HFF-Myc (cell line): ENCODE results near the gene WDR93.
A peak's percentile ranks its signal among the peaks of the same experiment; 100 is the strongest.

ENCODE experiments used
- DNase-seq: peaks from one replicate; pipeline ENCODE4 v3.0.0-alpha.2; 2011; ENCODE audit warnings: low read depth; ENCODE audit errors: extremely low read depth
- H3K4me3 ChIP-seq: replicated peaks from 2 replicates; pipeline ENCODE4 v1.5.1; 2011; ENCODE audit warnings: low read depth, mild to moderate bottlenecking, control low read depth, low read length
- CTCF ChIP-seq: IDR thresholded peaks from 2 replicates; pipeline ENCODE4 v1.5.1; 2012; ENCODE audit warnings: mild to moderate bottlenecking, low read depth, low read length, control low read depth; ENCODE audit errors: missing control alignments

Gene WDR93

GRCh38 chr15:89756897-89757296 is 66.3 kb downstream of the WDR93 start:
- no peak for TF ChIP-seq CTCF
- H3K4me3 ChIP-seq = no peak overlapping the region
- DNase-seq = no peak

GRCh38 chr15:89758283-89758682 is 67.7 kb downstream of the WDR93 start:
- H3K4me3 ChIP-seq = no peak overlapping the region
- no peak for DNase-seq
- no peak for TF ChIP-seq CTCF

- no peak for DNase-seq
- no peak overlapping the region for H3K4me3 ChIP-seq
- TF ChIP-seq CTCF = no peak
Measured at GRCh38 chr15:89758981-89759380, 68.4 kb downstream of the WDR93 start.

GRCh38 chr15:89759835-89760234 is 69.2 kb downstream of the WDR93 start:
- TF ChIP-seq CTCF = no peak
- H3K4me3 ChIP-seq = no peak overlapping the region
- DNase-seq = no peak

GRCh38 chr15:89760303-89761008 is 69.8 kb downstream of the WDR93 start:
- no peak overlapping the region for H3K4me3 ChIP-seq
- peak; percentile 99 for TF ChIP-seq CTCF
- DNase-seq = no peak

GRCh38 chr15:89761009-89761831 is 70.6 kb downstream of the WDR93 start:
- DNase-seq = no peak
- H3K4me3 ChIP-seq = no peak overlapping the region
- no peak for TF ChIP-seq CTCF
